ENCODE data around the gene PDE7B. TPM values are rescaled to one million over a fixed set of nuclear protein-coding genes. Genes with fewer than 3 reads are reported as not detected.

PDE7B gene
- total and polyA plus RNA-seq, 2 of the 13 experiments (the other 11 are each of a cell fraction or from before 2014, with no cell fraction given): not detected

DNA sequence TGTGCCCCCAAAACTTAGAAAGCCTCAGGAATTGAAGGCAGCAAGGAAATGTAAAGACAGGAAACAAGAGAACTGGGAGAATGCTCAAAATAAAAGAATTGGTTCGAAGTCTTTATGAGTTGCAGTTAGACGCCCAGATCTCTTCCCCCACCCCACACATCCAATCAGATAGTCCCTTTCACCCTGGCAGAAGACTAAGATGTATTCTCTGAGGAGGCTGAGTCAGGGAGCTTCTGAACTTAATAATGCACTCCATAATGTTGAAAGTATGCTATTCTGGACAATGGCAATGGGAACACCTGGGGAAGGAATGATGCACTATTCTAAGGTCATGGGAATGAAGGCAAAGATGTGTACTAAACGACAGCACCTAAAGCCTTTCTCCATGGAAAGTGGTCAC, 225.0 kb downstream of the PDE7B start (continued):
- TF ChIP-seq ZNF574 (CRISPR knock-in tag; IDR thresholded peaks at IDR 0.05) (no peak), KAT8 (CRISPR knock-in tag; IDR thresholded peaks at IDR 0.05) (no peak), ZNF674 (CRISPR knock-in tag; IDR thresholded peaks at IDR 0.05; ENCODE audit: low read depth) (no peak)

DNA sequence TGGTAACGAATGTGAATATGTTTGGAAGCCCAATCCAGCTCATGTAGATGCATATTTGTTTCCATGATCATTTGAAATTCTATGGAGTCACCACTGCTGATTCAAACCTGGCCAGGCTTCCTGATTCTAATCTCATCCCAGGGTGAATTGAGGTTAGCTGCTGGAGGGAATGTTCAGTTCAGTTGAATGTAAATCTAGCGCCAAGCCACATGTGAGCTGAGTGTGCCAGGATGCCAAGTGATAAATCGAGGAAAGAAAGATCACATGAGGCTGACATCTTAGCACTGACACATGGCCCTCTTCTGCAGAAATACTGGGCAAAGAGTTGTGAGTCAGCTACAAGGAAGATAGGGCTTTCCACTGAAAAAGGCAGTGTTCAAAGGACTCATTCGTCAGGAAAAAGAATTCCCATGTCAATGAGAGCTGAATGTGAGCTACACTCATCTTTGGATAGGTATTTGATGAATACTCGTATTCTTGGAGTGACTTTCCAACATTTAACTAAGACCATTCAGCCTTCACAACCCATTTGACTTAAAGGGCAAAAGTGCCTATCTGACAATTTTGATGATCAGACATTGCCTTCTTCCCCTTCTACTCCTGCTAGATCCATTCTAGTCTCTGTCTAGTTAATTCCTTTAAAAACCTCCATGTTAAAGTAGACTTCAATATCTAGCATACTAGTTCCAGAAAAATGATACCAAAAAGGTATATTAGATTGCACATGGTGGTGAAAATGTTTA, 226.5 kb downstream of the PDE7B start:
- H3K4me3 ChIP-seq (replicated peaks in 1 of 3; ENCODE audit: insufficient read depth in 1 of 3, low read depth in 2 of 3, low read length in 3 of 3): no peak overlapping the region
- ChIA-PET POLR2A (no interaction called here), CTCF (ENCODE audit: low intra/inter-chr PET ratio, low total read pairs) (no interaction called here)
- ATAC-seq (no peak), FAIRE-seq (no peak), DNase-seq (ENCODE audit: low spot score) (no peak)
- H3K9me3 ChIP-seq (ENCODE audit: low read length): no peaks in the 10 kb centered on the region
- no peak overlapping the region for H3K9ac ChIP-seq (ENCODE audit: insufficient read depth, low read depth, low read length)
- 14% methylated on average over 5 of the region's 5 CpGs for WGBS (ENCODE audit: low lambda C conversion rate)
- H3K79me2 ChIP-seq (ENCODE audit: insufficient read depth, low read length): no peaks in the 10 kb centered on the region
- no TSS peak for BruUV-seq (replicated peaks)
- no peak overlapping the region for H2AFZ ChIP-seq (ENCODE audit: low read length)
- no peaks in the 10 kb centered on the region for H3K4me1 ChIP-seq (ENCODE audit: insufficient read depth, low read length)
- no peak overlapping the region for H3K27ac ChIP-seq (ENCODE audit: extremely low read length, insufficient read depth, low read length)
- H4K20me1 ChIP-seq (ENCODE audit: insufficient read depth, low read length): no peaks in the 10 kb centered on the region
- intact Hi-C loops (cut with micrococcal nuclease; ENCODE audit: unreplicated experiment) (no loop called here), in situ Hi-C loops (cut with HindIII; ENCODE audit: extremely low pct_ligation_motif_present, low pct_unique_long_range_greater_than_20kb) (no loop called here)
- TF ChIP-seq MAFF (IDR thresholded peaks at IDR 0.05; ENCODE audit: low read depth, low read length) (peak; percentile 53; the same call in 1 of the 2 replicates), MXD4 (CRISPR knock-in tag; IDR thresholded peaks at IDR 0.05) (no peak), MAFK (conservative IDR thresholded peaks at IDR 0.05 in 1 of 2, IDR thresholded peaks at IDR 0.05 in 1 of 2; ENCODE audit: low read length in 2 of 2) (peak; percentile 50 to 58; a peak in 3 of 4 replicates), KMT2A (CRISPR knock-in tag; IDR thresholded peaks at IDR 0.05) (no peak), SMYD3 (CRISPR knock-in tag; IDR thresholded peaks at IDR 0.05) (no peak), SRF (IDR thresholded peaks at IDR 0.05; ENCODE audit: low read depth, low read length) (no peak)
- no peaks in the 10 kb centered on the region for H3K36me3 ChIP-seq (replicated peaks in 1 of 2; ENCODE audit: control insufficient read depth in 1 of 2, insufficient read depth in 2 of 2, low read length in 2 of 2)
- no peaks in the 10 kb centered on the region; a peak in 1 of 5 replicates for H3K27me3 ChIP-seq (ENCODE audit: control insufficient read depth in 1 of 2, insufficient read depth in 2 of 2, low read length in 2 of 2)
- no peak overlapping the region for H3K4me2 ChIP-seq (ENCODE audit: low read depth, low read length)
